HCT116 (cell line): ENCODE data around the gene RSAD2.

Experiments
- CEBPB ChIP-seq: IDR thresholded peaks from 2 replicates; pipeline ENCODE4 v1.6.1; 2012; ENCODE audit warnings: low read depth
- CTCF ChIP-seq, 3 experiments: fragments of 200-600 bp in 1 of 3; sonication (generic) in 1 of 3; IDR thresholded peaks in 2 of 3; conservative IDR thresholded peaks in 1 of 3; 2 replicates each; pipeline ENCODE4 v1.5.1; 2012 to 2017; ENCODE audit warnings: low read depth in 2 of 3, low read length in 2 of 3, antibody characterized with exemption in 1 of 3, borderline replicate concordance in 1 of 3, control low read depth in 1 of 3, mild to moderate bottlenecking in 1 of 3, mixed read lengths in 1 of 3, mixed run types in 1 of 3, moderate library complexity in 1 of 3; ENCODE audit not compliant: insufficient read depth in 1 of 3
- EGR1 ChIP-seq: IDR thresholded peaks from 2 replicates; pipeline ENCODE4 v1.6.1; 2012; ENCODE audit warnings: low read depth
- EZH2 ChIP-seq: fragments of 200-600 bp; sonication (generic); IDR thresholded peaks from 2 replicates; pipeline ENCODE4 v1.6.1; 2017; ENCODE audit warnings: antibody characterized with exemption, mixed run types
- EZH2phosphoT487 ChIP-seq: fragments of 200-600 bp; IDR thresholded peaks from 2 replicates; pipeline ENCODE4 v1.6.1; 2018; ENCODE audit warnings: antibody characterized with exemption, borderline replicate concordance
- MAX ChIP-seq: IDR thresholded peaks from 2 replicates; pipeline ENCODE4 v1.6.1; 2012
- POLR2A ChIP-seq: IDR thresholded peaks from 2 replicates; pipeline ENCODE4 v1.7.0; 2011; ENCODE audit warnings: borderline replicate concordance; ENCODE audit not compliant: insufficient read depth, insufficient read length; ENCODE audit errors: extremely low read depth
- RAD21 ChIP-seq: IDR thresholded peaks from 2 replicates; pipeline ENCODE4 v1.6.1; 2012; ENCODE audit warnings: low read depth, mild to moderate bottlenecking
- SIN3A ChIP-seq: IDR thresholded peaks from 2 replicates; pipeline ENCODE4 v1.6.1; 2012; ENCODE audit warnings: low read depth
- SRF ChIP-seq: IDR thresholded peaks from 2 replicates; pipeline ENCODE4 v1.6.1; 2012; ENCODE audit warnings: low read depth
- ZNF274 ChIP-seq: fragments of 200-500 bp; sonication (Bioruptor generic); IDR thresholded peaks from 2 replicates; pipeline ENCODE4 v1.6.1; 2014; ENCODE audit warnings: mild to moderate bottlenecking, low read depth, low read length, inconsistent platforms

GRCh38 chr2:6878549-6878948, 972 bp downstream of the RSAD2 start:
- no peak for TF ChIP-seq CEBPB
- TF ChIP-seq SRF: no peak
- TF ChIP-seq CTCF (IDR thresholded peaks at IDR 0.05 in 2 of 3, conservative IDR thresholded peaks at IDR 0.05 in 1 of 3; ENCODE audit: borderline replicate concordance in 1 of 3, insufficient read depth in 1 of 3, low read depth in 2 of 3, low read length in 2 of 3): no peak
- no peak for TF ChIP-seq EGR1
- TF ChIP-seq EZH2: no peak
- TF ChIP-seq POLR2A: no peak
- TF ChIP-seq RAD21: no peak
- no peak for TF ChIP-seq MAX
- TF ChIP-seq ZNF274: no peak
- TF ChIP-seq EZH2phosphoT487: no peak
- no peak for TF ChIP-seq SIN3A
